ENCODE data around the gene ZNF319.

The ZNF319 gene

GRCh38 chr16:57955572-57956188 is 44.8 kb downstream of the ZNF319 start:
- Histone ChIP-seq H3K4me1 (ENCODE audit: control insufficient read depth in 1 of 2, insufficient read depth in 1 of 2, low read depth in 1 of 2, low read length in 1 of 2) (no peaks in the 10 kb centered on the region), H3K27me3 (no peaks in the 10 kb centered on the region), H3K4me3 (ENCODE audit: low read depth in 1 of 2, low read length in 1 of 2) (no peak overlapping the region), H3K27ac (no peak overlapping the region), H3K36me3 (no peaks in the 10 kb centered on the region), H3K9me3 (no peaks in the 10 kb centered on the region)
- TF ChIP-seq CTCF (IDR thresholded peaks at IDR 0.05): no peak

GRCh38 chr16:57953857-57954256 is 46.6 kb downstream of the ZNF319 start:
- H3K9me3 ChIP-seq: no peaks in the 10 kb centered on the region
- no peak overlapping the region for H3K4me3 ChIP-seq (ENCODE audit: low read depth in 1 of 2, low read length in 1 of 2)
- H3K4me1 ChIP-seq (ENCODE audit: control insufficient read depth in 1 of 2, insufficient read depth in 1 of 2, low read depth in 1 of 2, low read length in 1 of 2): no peaks in the 10 kb centered on the region
- no peak for TF ChIP-seq CTCF (IDR thresholded peaks at IDR 0.05)
- no peaks in the 10 kb centered on the region for H3K36me3 ChIP-seq
- no peak overlapping the region for H3K27ac ChIP-seq
- H3K27me3 ChIP-seq: no peaks in the 10 kb centered on the region

DNA sequence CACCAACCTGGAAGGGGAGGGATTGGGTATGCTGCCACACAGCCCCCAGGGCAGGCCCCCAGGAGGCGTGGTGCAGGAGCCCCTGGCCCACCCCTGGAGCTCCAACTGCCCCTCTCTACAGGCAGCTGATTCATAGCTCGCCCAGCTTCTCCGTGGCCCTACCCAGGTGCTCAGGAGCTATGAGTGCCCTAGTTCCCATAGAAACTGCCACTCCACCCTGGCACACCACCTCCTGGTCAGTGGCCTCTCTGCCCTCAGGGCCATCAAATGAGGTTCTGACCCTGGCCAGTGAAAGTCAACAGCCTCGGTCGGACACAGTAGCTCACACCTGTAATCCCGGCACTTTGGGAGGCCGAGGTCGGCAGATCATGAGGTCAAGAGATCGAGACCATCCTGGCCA is 47.6 kb downstream of the ZNF319 start:
- Histone ChIP-seq H3K4me3 (ENCODE audit: low read depth in 1 of 2, low read length in 1 of 2) (no peak overlapping the region), H3K9me3 (no peaks in the 10 kb centered on the region)

DNA sequence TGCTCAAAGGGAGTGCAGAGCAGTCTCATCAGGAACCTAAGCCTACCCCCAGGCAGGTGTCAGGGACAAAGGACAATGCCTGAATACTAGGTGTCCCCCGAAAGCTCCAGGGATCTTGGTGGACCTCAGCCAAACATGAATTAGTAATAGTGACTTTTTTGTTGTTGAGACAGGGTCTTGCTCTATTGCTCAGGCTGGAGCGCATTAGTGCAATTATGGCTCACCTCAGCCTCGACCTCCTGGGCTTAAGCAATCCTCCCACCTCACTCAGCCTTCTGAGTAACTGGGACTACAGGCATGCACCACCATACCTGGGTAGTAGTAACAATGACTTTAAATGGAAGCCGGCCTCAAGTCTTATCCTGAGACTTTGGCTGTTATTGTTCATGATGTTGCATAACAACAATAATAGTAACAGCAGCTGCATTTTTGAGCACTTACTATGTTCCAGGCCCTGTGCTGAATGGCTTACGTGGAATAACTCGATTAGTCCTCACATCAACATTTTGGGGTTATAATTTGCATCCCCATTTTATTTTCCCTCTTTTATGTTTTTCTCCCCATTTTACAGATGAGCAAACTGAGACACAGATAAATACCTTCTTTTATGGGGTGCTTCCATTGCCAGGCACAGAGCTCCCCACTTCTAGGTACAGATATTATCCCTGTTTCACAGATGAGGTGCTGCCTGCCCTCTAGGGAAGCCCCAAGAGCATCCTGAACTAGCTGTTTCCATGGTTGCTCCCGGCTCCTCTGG is 49.1 kb downstream of the ZNF319 start:
- H3K9me3 ChIP-seq: no peaks in the 10 kb centered on the region
- no peaks in the 10 kb centered on the region for H3K4me1 ChIP-seq (ENCODE audit: control insufficient read depth in 1 of 2, insufficient read depth in 1 of 2, low read depth in 1 of 2, low read length in 1 of 2)
- H3K27ac ChIP-seq: no peak overlapping the region
- no peak for TF ChIP-seq CTCF (IDR thresholded peaks at IDR 0.05)
- H3K27me3 ChIP-seq: no peaks in the 10 kb centered on the region
- H3K36me3 ChIP-seq: no peaks in the 10 kb centered on the region
- H3K4me3 ChIP-seq (ENCODE audit: low read depth in 1 of 2, low read length in 1 of 2): no peak overlapping the region

More for the DNA sequence above, 47.6 kb downstream of the ZNF319 start:
- Histone ChIP-seq H3K36me3 (no peaks in the 10 kb centered on the region), H3K27me3 (no peaks in the 10 kb centered on the region), H3K4me1 (ENCODE audit: control insufficient read depth in 1 of 2, insufficient read depth in 1 of 2, low read depth in 1 of 2, low read length in 1 of 2) (no peaks in the 10 kb centered on the region), H3K27ac (no peak overlapping the region)
- no peak for TF ChIP-seq CTCF (IDR thresholded peaks at IDR 0.05)

- H3K4me3 ChIP-seq (ENCODE audit: low read depth in 1 of 2, low read length in 1 of 2): no peak overlapping the region
- no peaks in the 10 kb centered on the region for H3K4me1 ChIP-seq (ENCODE audit: control insufficient read depth in 1 of 2, insufficient read depth in 1 of 2, low read depth in 1 of 2, low read length in 1 of 2)
- no peaks in the 10 kb centered on the region for H3K27me3 ChIP-seq
- no peaks in the 10 kb centered on the region for H3K9me3 ChIP-seq
- H3K27ac ChIP-seq: no peak overlapping the region
- no peaks in the 10 kb centered on the region for H3K36me3 ChIP-seq
- no peak for TF ChIP-seq CTCF (IDR thresholded peaks at IDR 0.05)
Observed at GRCh38 chr16:57950382-57950781, 50.1 kb downstream of the ZNF319 start.
